ENCODE data around the gene SRCIN1. TPM values are rescaled to one million over a fixed set of nuclear protein-coding genes. Genes with fewer than 3 reads are reported as not detected.

SRCIN1 gene
- total RNA-seq, 1 experiment from 2014 or later: 16.7 TPM

DNA sequence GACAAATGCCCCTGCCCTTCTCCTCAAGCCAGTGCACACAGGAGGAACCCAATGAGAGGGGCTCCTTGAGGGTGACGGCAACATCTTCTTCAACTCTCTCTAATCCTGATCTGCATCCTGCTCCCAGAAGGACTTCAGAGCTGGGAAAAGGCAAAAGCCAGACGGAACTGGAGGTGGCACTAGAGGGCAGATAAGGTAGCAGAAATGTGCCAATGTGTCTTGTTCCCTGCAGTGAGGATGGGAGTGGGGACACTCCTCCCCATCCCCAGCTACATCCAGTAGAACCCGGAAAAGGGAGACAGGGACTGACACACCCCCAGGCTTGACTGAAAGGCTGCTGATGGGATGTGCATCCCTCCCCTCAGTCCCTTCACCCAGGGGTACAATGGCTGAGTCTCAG is 28.5 kb downstream of the SRCIN1 start:
- CTCF ChIA-PET: interaction anchor here (1.1 kb wide), 1 partner anchor 19 kb away, joined by 3 read pairs; no protein-coding TSS in a partner anchor
- no peak for DNase-seq
- intact Hi-C loops (cut with micrococcal nuclease; ENCODE audit: unreplicated experiment): no loop called here
- peaks cover 6% of the 10 kb centered on the region; the same call in 1 of the 2 replicates for H4K20me1 ChIP-seq (ENCODE audit: insufficient read depth)
- peaks cover 21% of the 10 kb centered on the region for H3K4me1 ChIP-seq (replicated peaks; ENCODE audit: insufficient read depth)
- H3K79me2 ChIP-seq (ENCODE audit: low read depth): no peaks in the 10 kb centered on the region
- H3K4me3 ChIP-seq: no peak overlapping the region
- H3K27me3 ChIP-seq (ENCODE audit: insufficient read depth, low read depth): no peaks in the 10 kb centered on the region
- POLR2A ChIA-PET (ENCODE audit: unreplicated experiment): no interaction called here
- H3K36me3 ChIP-seq (ENCODE audit: low read depth): no peaks in the 10 kb centered on the region
- no peaks in the 10 kb centered on the region for H3K9me3 ChIP-seq (ENCODE audit: insufficient read depth, low read depth)
- no peak overlapping the region for H3K4me2 ChIP-seq
- no TSS peak for BruUV-seq (replicated peaks)
- peaks cover 9% of the 10 kb centered on the region; the same call in 1 of the 2 replicates for H3F3A ChIP-seq (ENCODE audit: insufficient read depth, low read depth)
- H3K27ac ChIP-seq: no peak overlapping the region
- no peak overlapping the region for H2AFZ ChIP-seq
- H3K9me2 ChIP-seq (ENCODE audit: insufficient read depth): no peaks in the 10 kb centered on the region
- no peak for TF ChIP-seq EZH2 (IDR thresholded peaks at IDR 0.05; ENCODE audit: low read depth)
- TF ChIP-seq, protein P1, sequence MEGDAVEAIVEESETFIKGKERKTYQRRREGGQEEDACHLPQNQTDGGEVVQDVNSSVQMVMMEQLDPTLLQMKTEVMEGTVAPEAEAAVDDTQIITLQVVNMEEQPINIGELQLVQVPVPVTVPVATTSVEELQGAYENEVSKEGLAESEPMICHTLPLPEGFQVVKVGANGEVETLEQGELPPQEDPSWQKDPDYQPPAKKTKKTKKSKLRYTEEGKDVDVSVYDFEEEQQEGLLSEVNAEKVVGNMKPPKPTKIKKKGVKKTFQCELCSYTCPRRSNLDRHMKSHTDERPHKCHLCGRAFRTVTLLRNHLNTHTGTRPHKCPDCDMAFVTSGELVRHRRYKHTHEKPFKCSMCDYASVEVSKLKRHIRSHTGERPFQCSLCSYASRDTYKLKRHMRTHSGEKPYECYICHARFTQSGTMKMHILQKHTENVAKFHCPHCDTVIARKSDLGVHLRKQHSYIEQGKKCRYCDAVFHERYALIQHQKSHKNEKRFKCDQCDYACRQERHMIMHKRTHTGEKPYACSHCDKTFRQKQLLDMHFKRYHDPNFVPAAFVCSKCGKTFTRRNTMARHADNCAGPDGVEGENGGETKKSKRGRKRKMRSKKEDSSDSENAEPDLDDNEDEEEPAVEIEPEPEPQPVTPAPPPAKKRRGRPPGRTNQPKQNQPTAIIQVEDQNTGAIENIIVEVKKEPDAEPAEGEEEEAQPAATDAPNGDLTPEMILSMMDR (conservative IDR thresholded peaks at IDR 0.05): no peak

DNA sequence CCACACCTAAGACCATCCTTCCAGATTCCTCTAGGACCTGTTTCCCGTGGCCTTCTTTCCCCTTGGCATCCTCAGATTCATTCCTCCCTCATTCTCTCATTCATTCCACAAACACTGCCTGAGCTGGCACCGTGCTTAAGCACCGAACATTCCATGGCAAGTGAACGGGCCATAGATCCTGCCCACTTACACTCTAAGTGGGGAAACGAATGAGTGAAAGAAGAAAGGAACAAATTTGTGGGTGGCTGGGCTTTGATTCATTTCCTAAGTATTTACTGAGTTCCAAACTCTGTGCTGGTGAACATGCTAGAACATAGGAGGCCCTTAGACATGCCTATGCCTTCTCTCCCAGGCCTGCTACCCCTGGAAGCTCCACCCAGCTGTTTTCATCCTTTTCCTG is 30.0 kb downstream of the SRCIN1 start:
- no peak for DNase-seq
- H3K27me3 ChIP-seq (ENCODE audit: insufficient read depth, low read depth): no peaks in the 10 kb centered on the region
- BruUV-seq (replicated peaks): no TSS peak
- no peaks in the 10 kb centered on the region for H3K79me2 ChIP-seq (ENCODE audit: low read depth)
- TF ChIP-seq, protein P1 (conservative IDR thresholded peaks at IDR 0.05): no peak
- TF ChIP-seq EZH2 (IDR thresholded peaks at IDR 0.05; ENCODE audit: low read depth): no peak
- no peaks in the 10 kb centered on the region for H3K36me3 ChIP-seq (ENCODE audit: low read depth)
- H3K4me1 ChIP-seq (replicated peaks; ENCODE audit: insufficient read depth): peaks cover 25% of the 10 kb centered on the region
- peaks cover 6% of the 10 kb centered on the region; the same call in 1 of the 2 replicates for H4K20me1 ChIP-seq (ENCODE audit: insufficient read depth)
- H3K4me3 ChIP-seq: no peak overlapping the region
- ChIA-PET CTCF (no interaction called here), POLR2A (ENCODE audit: unreplicated experiment) (interaction anchor here (0.7 kb wide), 1 partner anchor 1770 kb away, joined by 3 read pairs; no protein-coding TSS in a partner anchor)
- peaks cover 9% of the 10 kb centered on the region; the same call in 1 of the 2 replicates for H3F3A ChIP-seq (ENCODE audit: insufficient read depth, low read depth)
- intact Hi-C loops (cut with micrococcal nuclease; ENCODE audit: unreplicated experiment): no loop called here
- no peaks in the 10 kb centered on the region for H3K9me3 ChIP-seq (ENCODE audit: insufficient read depth, low read depth)
- no peak overlapping the region for H3K4me2 ChIP-seq
- H3K9me2 ChIP-seq (ENCODE audit: insufficient read depth): no peaks in the 10 kb centered on the region
- H3K27ac ChIP-seq: no peak overlapping the region
- H2AFZ ChIP-seq: no peak overlapping the region

DNA sequence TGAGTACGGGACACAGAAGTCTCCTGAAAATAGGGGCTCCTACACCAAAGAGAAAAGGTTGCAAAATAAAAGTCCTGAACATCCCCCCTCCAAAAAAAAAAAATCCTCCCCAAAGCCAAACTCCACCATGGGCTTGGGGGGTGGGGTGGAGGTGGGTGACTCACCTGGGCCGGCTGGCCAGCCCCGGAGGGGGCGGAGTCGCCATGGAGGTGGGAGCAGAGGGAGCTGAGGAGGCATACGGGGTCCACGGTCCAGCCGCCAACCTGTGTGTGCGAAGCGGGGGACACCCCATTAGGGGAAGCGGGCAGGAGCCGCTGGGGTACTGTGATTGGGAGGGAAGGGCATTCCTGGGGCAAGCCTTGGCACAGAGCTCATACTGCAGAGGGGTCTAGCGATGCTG is 31.0 kb downstream of the SRCIN1 start:
- POLR2A ChIA-PET (ENCODE audit: unreplicated experiment): no interaction called here
- Histone ChIP-seq H3K4me1 (replicated peaks; ENCODE audit: insufficient read depth) (peaks cover 18% of the 10 kb centered on the region), H3K27me3 (ENCODE audit: insufficient read depth, low read depth) (no peaks in the 10 kb centered on the region)

More for the DNA sequence above, 31.0 kb downstream of the SRCIN1 start:
- H3K9me2 ChIP-seq (ENCODE audit: insufficient read depth): no peaks in the 10 kb centered on the region
- no peak overlapping the region for H3K4me3 ChIP-seq
- H3K27ac ChIP-seq: no peak overlapping the region
- H3K4me2 ChIP-seq: no peak overlapping the region
- peaks cover 6% of the 10 kb centered on the region; the same call in 1 of the 2 replicates for H4K20me1 ChIP-seq (ENCODE audit: insufficient read depth)
- H3K79me2 ChIP-seq (ENCODE audit: low read depth): no peaks in the 10 kb centered on the region
- no peaks in the 10 kb centered on the region for H3K36me3 ChIP-seq (ENCODE audit: low read depth)
- intact Hi-C loops (cut with micrococcal nuclease; ENCODE audit: unreplicated experiment): no loop called here
- no peak for DNase-seq
- no TSS peak for BruUV-seq (replicated peaks)
- TF ChIP-seq EZH2 (IDR thresholded peaks at IDR 0.05; ENCODE audit: low read depth): no peak
- TF ChIP-seq, protein P1 (conservative IDR thresholded peaks at IDR 0.05): no peak
- peaks cover 7% of the 10 kb centered on the region; the same call in 1 of the 2 replicates for H3F3A ChIP-seq (ENCODE audit: insufficient read depth, low read depth)
- no peak overlapping the region for H2AFZ ChIP-seq
- no peaks in the 10 kb centered on the region for H3K9me3 ChIP-seq (ENCODE audit: insufficient read depth, low read depth)
- CTCF ChIA-PET: interaction anchor here (0.6 to 0.9 kb wide), 2 partner anchors 17 to 81 kb away, joined by 4 to 11 read pairs; no protein-coding TSS in a partner anchor

Measured in PC-9 (cell line).